OCI-LY3 (cell line): Measurements from ENCODE around the gene CNTNAP2.

Experiments
- H2AFZ ChIP-seq: fragments of 200-600, 300-600 bp; shearing (Covaris generic); 2 replicates; pipeline ENCODE4 v1.6.0; 2014; ENCODE audit warnings: antibody characterized with exemption, low read depth, low read length
- H3K27ac ChIP-seq: fragments of 200-600, 300-600 bp; sonication (generic); 2 replicates; pipeline ENCODE4 v1.5.1; 2014; ENCODE audit warnings: mild to moderate bottlenecking, low read length, moderate library complexity, mixed read lengths
- H3K27me3 ChIP-seq: fragments of 200-600, 300-600 bp; sonication (generic); 2 replicates; pipeline ENCODE4 v1.6.1; 2014; ENCODE audit warnings: low read depth, low read length, mixed read lengths
- H3K36me3 ChIP-seq: fragments of 200-600, 300-600 bp; sonication (generic); replicated peaks from 2 replicates; pipeline ENCODE3; 2014; ENCODE audit warnings: low read depth, low read length, mixed read lengths
- H3K4me1 ChIP-seq: fragments of 300-600, 200-600 bp; sonication (generic); 2 replicates; pipeline ENCODE4 v1.6.1; 2014; ENCODE audit warnings: low read length, mixed read lengths
- H3K4me2 ChIP-seq: fragments of 200-600, 300-600 bp; sonication (generic); 2 replicates; pipeline ENCODE4 v1.6.1; 2014; ENCODE audit warnings: low read length, mixed read lengths
- H3K4me3 ChIP-seq: fragments of 300-600, 200-600 bp; sonication (generic); 2 replicates; pipeline ENCODE4 v1.5.1; 2014; ENCODE audit warnings: antibody characterized with exemption, mild to moderate bottlenecking, low read length, moderate library complexity
- H3K79me2 ChIP-seq: fragments of 300-600, 200-600 bp; shearing (Covaris generic); 2 replicates; pipeline ENCODE4 v1.6.1; 2014; ENCODE audit warnings: mild to moderate bottlenecking, low read length, mixed read lengths
- H3K9ac ChIP-seq: fragments of 300-600, 200-600 bp; shearing (Covaris generic); 2 replicates; pipeline ENCODE4 v1.6.0; 2014; ENCODE audit warnings: mild to moderate bottlenecking, low read length, moderate library complexity
- H3K9me3 ChIP-seq: fragments of 200-600, 300-600 bp; shearing (Covaris generic); 2 replicates; pipeline ENCODE4 v1.6.1; 2014; ENCODE audit warnings: low read length, mixed read lengths; ENCODE audit not compliant: insufficient read depth
- H4K20me1 ChIP-seq: fragments of 200-600, 300-600 bp; sonication (generic); 2 replicates; pipeline ENCODE4 v1.6.1; 2016; ENCODE audit warnings: low read length, mixed read lengths; ENCODE audit not compliant: insufficient read depth
- EZH2phosphoT487 ChIP-seq: fragments of 200-600 bp; shearing (Covaris generic); IDR thresholded peaks from 2 replicates; pipeline ENCODE4 v1.6.1; 2018; ENCODE audit warnings: antibody characterized with exemption, mixed run types, low read depth
- TF ChIP-seq, protein P1 (sequence below): fragments of 200-600, 300-600 bp; sonication (generic); IDR thresholded peaks from 2 replicates; pipeline ENCODE4 v1.5.1; 2014; ENCODE audit warnings: antibody characterized with exemption, low read length, low read depth

Gene CNTNAP2

DNA sequence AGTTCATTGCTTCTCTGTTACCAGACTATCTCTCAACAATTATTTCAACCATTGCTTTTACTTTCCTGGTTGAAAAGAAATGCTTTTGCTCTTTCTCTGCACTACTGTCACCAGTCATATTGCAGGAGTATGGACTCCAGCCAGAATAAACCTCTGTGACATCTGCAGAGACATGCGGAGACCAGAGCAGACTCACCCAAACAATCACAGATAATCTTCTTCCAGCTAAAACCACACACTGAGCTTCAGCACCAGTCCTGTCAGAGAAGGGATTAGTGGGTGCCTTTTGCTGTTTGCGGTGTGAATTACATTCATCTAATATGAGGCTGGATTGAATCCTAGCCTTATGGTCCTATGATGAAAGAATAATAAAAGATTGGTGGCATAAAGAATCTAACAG, 258.6 kb downstream of the CNTNAP2 start:
- H3K9ac ChIP-seq = no peak overlapping the region
- no peak overlapping the region for H3K4me3 ChIP-seq
- H3K36me3 ChIP-seq = no peaks in the 10 kb centered on the region
- H3K27me3 ChIP-seq = no peaks in the 10 kb centered on the region
- no peaks in the 10 kb centered on the region for H3K9me3 ChIP-seq
- H3K4me1 ChIP-seq = no peaks in the 10 kb centered on the region
- no peak overlapping the region for H3K4me2 ChIP-seq
- no peaks in the 10 kb centered on the region for H3K79me2 ChIP-seq
- H4K20me1 ChIP-seq = no peaks in the 10 kb centered on the region
- H3K27ac ChIP-seq = no peak overlapping the region
- TF ChIP-seq, protein P1, sequence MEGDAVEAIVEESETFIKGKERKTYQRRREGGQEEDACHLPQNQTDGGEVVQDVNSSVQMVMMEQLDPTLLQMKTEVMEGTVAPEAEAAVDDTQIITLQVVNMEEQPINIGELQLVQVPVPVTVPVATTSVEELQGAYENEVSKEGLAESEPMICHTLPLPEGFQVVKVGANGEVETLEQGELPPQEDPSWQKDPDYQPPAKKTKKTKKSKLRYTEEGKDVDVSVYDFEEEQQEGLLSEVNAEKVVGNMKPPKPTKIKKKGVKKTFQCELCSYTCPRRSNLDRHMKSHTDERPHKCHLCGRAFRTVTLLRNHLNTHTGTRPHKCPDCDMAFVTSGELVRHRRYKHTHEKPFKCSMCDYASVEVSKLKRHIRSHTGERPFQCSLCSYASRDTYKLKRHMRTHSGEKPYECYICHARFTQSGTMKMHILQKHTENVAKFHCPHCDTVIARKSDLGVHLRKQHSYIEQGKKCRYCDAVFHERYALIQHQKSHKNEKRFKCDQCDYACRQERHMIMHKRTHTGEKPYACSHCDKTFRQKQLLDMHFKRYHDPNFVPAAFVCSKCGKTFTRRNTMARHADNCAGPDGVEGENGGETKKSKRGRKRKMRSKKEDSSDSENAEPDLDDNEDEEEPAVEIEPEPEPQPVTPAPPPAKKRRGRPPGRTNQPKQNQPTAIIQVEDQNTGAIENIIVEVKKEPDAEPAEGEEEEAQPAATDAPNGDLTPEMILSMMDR = no peak
- no peak overlapping the region for H2AFZ ChIP-seq

DNA sequence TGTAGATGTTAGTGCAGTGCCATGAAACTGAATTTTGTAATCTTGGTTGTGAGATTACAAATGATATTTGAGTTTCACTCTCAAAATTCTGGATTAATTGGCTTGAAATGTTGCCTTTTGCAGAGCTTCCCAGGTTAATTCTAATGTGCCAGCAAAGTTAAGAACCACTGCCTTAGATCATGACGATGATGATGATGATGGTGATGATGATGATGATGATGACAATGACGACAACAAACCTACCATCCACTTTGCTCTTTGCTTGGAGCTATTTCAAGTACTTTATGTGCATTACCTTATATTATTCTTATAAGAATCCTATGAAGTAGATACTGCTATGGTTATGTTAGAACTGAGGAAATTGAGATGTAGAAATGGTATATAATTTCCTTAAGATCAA, 261.6 kb downstream of the CNTNAP2 start:
- no peak overlapping the region for H3K4me2 ChIP-seq
- no peaks in the 10 kb centered on the region for H3K36me3 ChIP-seq
- H2AFZ ChIP-seq = no peak overlapping the region
- H3K27me3 ChIP-seq = no peaks in the 10 kb centered on the region
- H3K4me1 ChIP-seq = no peaks in the 10 kb centered on the region
- no peak overlapping the region for H3K4me3 ChIP-seq
- no peak overlapping the region for H3K9ac ChIP-seq
- H3K27ac ChIP-seq = no peak overlapping the region
- H4K20me1 ChIP-seq = no peaks in the 10 kb centered on the region
- H3K79me2 ChIP-seq = no peaks in the 10 kb centered on the region
- H3K9me3 ChIP-seq = no peaks in the 10 kb centered on the region
- TF ChIP-seq, protein P1 = no peak
- TF ChIP-seq EZH2phosphoT487 = no peak

DNA sequence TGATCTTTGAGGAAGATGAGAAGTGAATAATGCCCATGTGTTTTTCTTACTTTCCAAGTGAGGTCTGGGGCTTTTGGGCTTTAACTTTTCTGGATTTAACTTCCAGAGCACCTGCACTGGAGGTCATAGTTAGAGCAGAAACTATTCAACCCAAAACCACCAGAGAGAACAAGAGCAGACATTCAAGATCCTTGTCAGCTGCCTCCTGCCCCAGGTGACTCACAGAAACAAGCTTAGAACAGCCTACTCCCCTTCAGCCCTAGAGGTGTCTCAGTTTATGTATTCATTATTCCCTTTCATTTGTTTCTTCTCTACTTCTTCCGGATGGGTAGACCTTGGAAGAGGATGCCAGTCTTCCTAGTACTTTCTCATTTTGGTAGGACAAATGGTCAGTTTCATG, 270.5 kb downstream of the CNTNAP2 start:
- no peak overlapping the region for H2AFZ ChIP-seq
- H3K4me1 ChIP-seq = no peaks in the 10 kb centered on the region
- H3K79me2 ChIP-seq = no peaks in the 10 kb centered on the region
- no peaks in the 10 kb centered on the region for H3K36me3 ChIP-seq
- no peak overlapping the region for H3K27ac ChIP-seq
- H3K27me3 ChIP-seq = no peaks in the 10 kb centered on the region
- no peak overlapping the region for H3K4me2 ChIP-seq
- no peak overlapping the region for H3K4me3 ChIP-seq
- TF ChIP-seq, protein P1 = no peak
- no peak for TF ChIP-seq EZH2phosphoT487
- no peak overlapping the region for H3K9ac ChIP-seq
- no peaks in the 10 kb centered on the region for H3K9me3 ChIP-seq
- H4K20me1 ChIP-seq = no peaks in the 10 kb centered on the region

DNA sequence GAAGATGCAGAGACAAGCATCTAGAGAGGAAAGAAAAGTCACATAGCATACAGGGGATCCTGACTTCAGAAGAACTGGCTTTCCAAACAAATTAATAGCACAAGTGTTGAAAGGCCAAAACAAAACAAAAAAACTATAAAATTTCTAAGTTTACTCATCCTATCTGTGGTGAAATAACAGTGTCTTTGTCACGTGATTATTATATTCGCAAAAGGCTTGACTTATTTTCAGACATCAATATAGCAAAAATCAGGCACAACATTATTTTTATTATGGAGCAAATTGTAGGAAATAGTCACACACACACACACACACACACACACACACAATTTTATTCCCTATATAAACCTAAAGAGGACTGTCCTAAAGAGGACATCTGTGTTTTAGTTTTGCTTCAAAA, 272.3 kb downstream of the CNTNAP2 start:
- no peak overlapping the region for H2AFZ ChIP-seq
- H3K9me3 ChIP-seq = no peaks in the 10 kb centered on the region
- TF ChIP-seq EZH2phosphoT487 = no peak
- TF ChIP-seq, protein P1 = no peak

More for the DNA sequence above, 272.3 kb downstream of the CNTNAP2 start:
- Histone ChIP-seq H3K27me3 (no peaks in the 10 kb centered on the region), H3K36me3 (no peaks in the 10 kb centered on the region), H3K27ac (no peak overlapping the region), H3K4me2 (no peak overlapping the region), H3K4me1 (no peaks in the 10 kb centered on the region), H4K20me1 (no peaks in the 10 kb centered on the region), H3K9ac (no peak overlapping the region), H3K79me2 (no peaks in the 10 kb centered on the region), H3K4me3 (no peak overlapping the region)
